Gastroesophageal sphincter (tissue), 3 donors: ENCODE measurements around the gene DACH1.

ENCODE experiments used
- CTCF ChIP-seq, 4 experiments: fragments of 200-600 bp in 2 of 4; fragments of 450-650 bp in 2 of 4; sonication (generic) in 1 of 4; IDR thresholded peaks; one replicate each; pipeline ENCODE4 v1.5.1; 2017 to 2019; ENCODE audit warnings: antibody characterized with exemption in 4 of 4, mild to moderate bottlenecking in 2 of 4, moderate library complexity in 2 of 4
- POLR2A ChIP-seq, 2 donors: fragments of 450-650 bp; IDR thresholded peaks; one replicate each; pipeline ENCODE4 v1.6.1; 2017; ENCODE audit warnings: antibody characterized with exemption in 2 of 2, mild to moderate bottlenecking in 2 of 2, moderate library complexity in 1 of 2

- TF ChIP-seq CTCF (IDR thresholded peaks at IDR 0.05) (no peak), POLR2A (IDR thresholded peaks at IDR 0.05) (no peak)
Measured at GRCh38 chr13:71789693-71790329, 77.2 kb downstream of the DACH1 start.
